Ectodermal cell (in vitro differentiated cells): Measurements from ENCODE around the gene POLRMT.
A peak's percentile ranks its signal among the peaks of the same experiment; 100 is the strongest.

Experiments used
- H3K27ac ChIP-seq: 2 replicates; pipeline ENCODE4 v1.7.0; 2013; ENCODE audit warnings: mild to moderate bottlenecking, low read depth, low read length; ENCODE audit not compliant: insufficient read depth, poor library complexity, severe bottlenecking
- H3K27me3 ChIP-seq: 2 replicates; pipeline ENCODE4 v1.7.0; 2013; ENCODE audit warnings: mild to moderate bottlenecking, low read length; ENCODE audit not compliant: insufficient read depth, control insufficient read depth, poor library complexity, severe bottlenecking
- H3K36me3 ChIP-seq: one replicate; pipeline ENCODE4 v1.7.0; 2013; ENCODE audit warnings: low read length; ENCODE audit not compliant: control insufficient read depth, insufficient read depth
- H3K4me1 ChIP-seq: one replicate; pipeline ENCODE4 v1.7.0; 2013; ENCODE audit warnings: low read length; ENCODE audit not compliant: control insufficient read depth, insufficient read depth
- H3K4me3 ChIP-seq: 2 replicates; pipeline ENCODE4 v1.7.0; 2013; ENCODE audit warnings: low read depth, low read length, control low read depth; ENCODE audit not compliant: insufficient read depth
- H3K9me3 ChIP-seq: 2 replicates; pipeline ENCODE4 v1.7.0; 2013; ENCODE audit warnings: mild to moderate bottlenecking, low read length, moderate library complexity; ENCODE audit not compliant: control insufficient read depth
- WGBS, 2 experiments: methylation state at CpG; one replicate each; pipeline ENCODE4 v1.1.7; 2013; ENCODE audit warnings: missing lambda C conversion rate in 2 of 2; 5-methylcytosine and 5-hydroxymethylcytosine counted together

The POLRMT gene

DNA sequence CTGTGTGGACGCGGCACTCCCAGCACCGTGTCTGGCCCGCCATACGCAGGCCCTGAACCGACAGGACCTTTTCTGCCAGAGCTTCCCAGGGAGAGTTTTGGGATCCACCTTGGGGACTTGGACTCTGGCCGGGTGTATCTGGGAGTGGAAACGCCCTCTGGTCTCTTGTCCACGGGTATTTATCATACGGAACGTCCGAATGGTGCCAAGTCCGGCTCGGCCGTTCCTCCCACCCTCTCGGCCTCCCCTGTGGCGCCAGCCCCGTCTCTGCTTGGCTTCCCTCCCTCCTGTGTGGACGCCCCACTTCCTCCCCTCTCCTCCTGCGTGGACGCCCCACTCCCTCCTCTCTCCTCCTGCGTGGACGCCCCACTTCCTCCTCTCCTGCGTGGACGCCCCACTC is 31.5 kb downstream of the POLRMT start:
- Histone ChIP-seq H3K27ac (no peak overlapping the region), H3K4me3 (no peak overlapping the region), H3K36me3 (no peaks in the 10 kb centered on the region), H3K9me3 (no peaks in the 10 kb centered on the region), H3K4me1 (no peaks in the 10 kb centered on the region), H3K27me3 (no peaks in the 10 kb centered on the region)
- 90 to 91% methylated on average over 25 of the region's 25 CpGs for WGBS, 2 experiments

DNA sequence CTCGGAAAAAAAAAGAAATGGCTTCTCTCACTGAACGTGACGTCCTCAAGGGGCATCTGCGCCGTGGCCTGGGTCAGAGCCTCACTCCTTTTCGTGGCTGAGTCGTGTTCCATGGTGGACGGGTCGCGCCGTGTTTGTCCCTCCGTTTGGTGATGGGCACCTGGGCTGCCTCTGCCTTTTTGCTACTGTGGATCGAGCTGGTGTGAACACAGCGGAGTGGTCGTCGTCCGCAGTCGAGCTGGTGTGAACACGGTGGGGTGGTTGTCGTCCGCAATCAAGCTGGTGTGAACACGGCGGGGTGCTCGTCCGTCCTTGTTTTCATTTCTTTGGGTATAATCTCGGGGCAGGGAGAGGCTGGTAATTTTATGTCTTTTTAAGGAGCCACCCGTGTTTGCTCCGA is 32.0 kb downstream of the POLRMT start:
- no peaks in the 10 kb centered on the region for H3K9me3 ChIP-seq
- no peak overlapping the region for H3K27ac ChIP-seq
- H3K27me3 ChIP-seq, result no peaks in the 10 kb centered on the region
- no peaks in the 10 kb centered on the region for H3K36me3 ChIP-seq
- 89 to 93% methylated on average over 28 of the region's 28 CpGs for WGBS, 2 experiments
- no peak overlapping the region for H3K4me3 ChIP-seq
- H3K4me1 ChIP-seq, result no peaks in the 10 kb centered on the region

DNA sequence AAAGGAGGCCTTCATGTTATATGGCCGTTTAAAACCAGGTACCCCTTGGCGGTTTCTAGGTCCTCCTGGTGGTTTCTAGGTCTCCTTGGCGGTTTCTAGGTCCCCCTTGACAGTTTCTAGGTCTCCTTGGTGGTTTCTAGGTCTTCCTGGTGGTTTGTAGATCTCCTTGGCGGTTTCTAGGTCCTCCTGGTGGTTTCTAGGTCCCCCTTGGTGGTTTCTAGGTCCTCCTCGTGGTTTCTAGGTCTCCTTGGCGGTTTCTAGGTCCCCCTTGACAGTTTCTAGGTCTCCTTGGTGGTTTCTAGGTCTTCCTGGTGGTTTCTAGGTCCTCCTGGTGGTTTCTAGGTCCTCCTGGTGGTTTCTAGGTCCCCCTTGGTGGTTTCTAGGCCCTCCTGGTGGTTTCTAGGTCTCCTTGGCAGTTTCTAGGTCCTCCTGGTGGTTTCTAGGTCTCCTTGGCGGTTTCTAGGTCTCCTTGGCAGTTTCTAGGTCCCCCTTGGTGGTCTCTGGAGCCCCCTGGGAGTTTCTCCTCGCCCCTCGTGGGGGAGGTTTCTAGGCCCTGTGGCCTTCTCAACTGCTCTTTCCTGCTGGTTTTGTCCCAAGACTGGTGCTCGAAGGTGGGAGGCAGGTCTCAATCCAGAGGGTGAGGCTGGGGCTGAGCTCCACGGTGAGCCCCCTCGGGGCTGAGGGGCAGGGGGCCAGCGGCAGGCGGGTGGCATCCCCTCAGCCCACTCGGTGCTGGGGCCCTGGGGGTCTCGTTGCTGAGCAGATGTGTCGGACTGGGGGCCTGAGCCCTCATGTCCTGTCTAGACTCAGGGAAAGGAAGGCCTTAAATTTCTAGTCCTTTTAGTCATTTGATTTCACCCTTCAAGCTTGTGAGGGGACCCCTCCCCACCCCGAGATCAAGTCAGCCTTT is 35.7 kb downstream of the POLRMT start:
- H3K27ac ChIP-seq, result no peak overlapping the region
- H3K36me3 ChIP-seq, result no peaks in the 10 kb centered on the region
- WGBS, 2 experiments, result 88 to 89% methylated on average over 18 of the region's 18 CpGs
- no peak overlapping the region for H3K4me3 ChIP-seq
- peaks cover 21% of the 10 kb centered on the region for H3K27me3 ChIP-seq
- no peaks in the 10 kb centered on the region for H3K4me1 ChIP-seq
- H3K9me3 ChIP-seq, result no peaks in the 10 kb centered on the region

DNA sequence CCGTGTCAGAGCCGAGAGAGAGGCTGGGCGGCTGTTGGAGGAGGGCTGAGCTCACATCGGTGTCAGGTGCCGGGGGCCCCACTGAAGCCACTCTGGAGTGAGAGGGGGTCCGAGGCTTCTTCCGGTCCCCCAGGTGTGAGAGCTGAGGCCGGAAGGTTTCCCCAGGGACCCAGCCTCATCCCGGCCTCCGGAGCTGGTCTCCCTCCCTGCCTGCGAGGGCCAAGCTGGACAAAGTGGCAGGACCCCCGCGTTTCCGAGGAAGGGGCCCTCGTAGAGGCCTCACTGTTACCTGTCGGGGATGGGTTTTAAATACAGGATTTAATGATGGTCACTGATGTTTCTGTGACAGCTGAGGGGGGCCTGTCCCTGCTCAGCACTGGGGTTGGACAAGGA is 37.1 kb downstream of the POLRMT start:
- no peak overlapping the region for H3K27ac ChIP-seq
- no peaks in the 10 kb centered on the region for H3K9me3 ChIP-seq
- no peaks in the 10 kb centered on the region for H3K4me1 ChIP-seq
- H3K4me3 ChIP-seq, result no peak overlapping the region
- 91 to 92% methylated on average over 16 of the region's 16 CpGs for WGBS, 2 experiments
- H3K36me3 ChIP-seq, result no peaks in the 10 kb centered on the region
- H3K27me3 ChIP-seq, result peaks cover 35% of the 10 kb centered on the region

DNA sequence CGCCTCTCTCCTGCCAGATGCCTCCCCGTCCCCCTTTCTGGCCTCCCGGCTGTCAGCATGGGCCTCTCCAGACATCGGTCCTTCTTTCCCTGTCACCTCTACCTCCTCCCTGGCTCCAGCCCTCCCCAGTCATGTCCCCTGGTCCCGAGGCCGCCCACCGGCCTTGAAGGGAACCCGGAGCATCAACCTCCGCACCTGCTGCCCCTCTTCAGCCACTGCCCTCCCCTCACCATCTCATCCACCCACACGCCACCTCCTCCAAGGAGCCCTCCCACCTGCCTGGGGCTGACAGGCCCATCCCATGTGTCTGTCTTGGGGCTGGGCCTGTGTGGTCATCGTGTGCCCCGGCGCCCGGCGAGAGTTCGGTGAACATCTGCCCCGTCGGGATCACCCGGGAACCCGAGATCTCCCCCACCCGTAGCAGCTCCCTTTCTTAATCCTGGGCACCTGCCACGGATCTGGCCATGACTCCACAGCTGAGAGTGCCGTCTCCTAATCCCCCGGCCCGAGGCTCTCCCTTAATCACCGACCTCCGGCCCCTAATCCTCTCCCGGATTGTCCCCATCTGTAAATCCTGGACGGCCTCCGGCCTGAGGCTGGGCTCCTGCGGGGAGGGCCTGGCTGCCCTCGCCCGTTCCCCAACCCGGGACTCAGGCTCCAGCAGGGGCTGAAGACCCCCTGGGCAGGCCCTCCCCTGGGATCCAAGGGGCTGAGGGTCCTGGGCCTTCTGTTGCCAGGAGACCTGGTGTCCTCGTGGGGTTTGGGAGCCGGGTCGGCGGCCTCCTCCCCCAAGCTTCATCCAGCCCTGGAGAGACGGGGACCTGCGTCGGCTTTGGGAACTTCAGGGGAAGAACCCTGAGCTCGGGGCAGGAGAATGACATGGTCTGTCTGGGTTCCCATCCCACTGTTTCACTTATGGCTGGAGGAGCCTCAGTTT is 37.7 kb downstream of the POLRMT start:
- Histone ChIP-seq H3K9me3 (no peaks in the 10 kb centered on the region), H3K27me3 (peaks cover 42% of the 10 kb centered on the region), H3K36me3 (no peaks in the 10 kb centered on the region), H3K4me1 (no peaks in the 10 kb centered on the region), H3K4me3 (no peak overlapping the region), H3K27ac (peak overlapping the region; percentile 16)
- WGBS, 2 experiments, result 74 to 80% methylated on average over 42 of the region's 42 CpGs

DNA sequence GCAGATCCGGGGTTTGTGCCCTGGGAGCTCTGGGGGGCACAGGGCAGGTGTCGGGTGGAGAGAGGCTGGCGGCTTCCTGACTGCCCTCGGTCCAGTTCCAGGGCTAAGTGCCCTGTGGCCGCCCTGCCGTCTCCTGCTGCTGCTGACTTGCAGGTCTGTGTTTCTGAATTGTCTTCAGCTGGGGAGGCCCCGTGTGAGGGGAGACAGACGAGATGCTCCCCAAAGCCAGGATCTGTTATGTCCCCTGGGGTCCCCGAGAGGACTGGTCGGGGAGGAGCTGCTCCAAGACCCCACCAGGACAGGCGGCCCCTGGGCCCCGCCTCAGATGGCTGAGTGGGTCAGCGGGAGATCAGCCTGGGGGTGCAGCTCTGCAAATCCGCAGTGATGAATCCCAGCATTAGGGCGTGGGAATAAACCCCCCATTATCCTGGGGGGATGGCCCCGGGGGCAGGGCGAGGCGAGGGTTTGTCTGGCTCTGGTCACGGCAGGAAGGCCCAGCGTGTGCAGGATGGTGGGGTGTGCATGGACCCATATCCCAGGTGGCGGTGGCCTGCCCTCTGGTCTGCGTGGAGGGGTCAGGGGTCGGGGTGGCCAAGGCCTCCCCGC is 39.0 kb downstream of the POLRMT start:
- peaks cover 49% of the 10 kb centered on the region for H3K27me3 ChIP-seq
- no peak overlapping the region for H3K4me3 ChIP-seq
- no peaks in the 10 kb centered on the region for H3K36me3 ChIP-seq
- no peaks in the 10 kb centered on the region for H3K4me1 ChIP-seq
- H3K9me3 ChIP-seq, result no peaks in the 10 kb centered on the region
- no peak overlapping the region for H3K27ac ChIP-seq
- WGBS, 2 experiments, result 89% methylated on average over 24 of the region's 24 CpGs

DNA sequence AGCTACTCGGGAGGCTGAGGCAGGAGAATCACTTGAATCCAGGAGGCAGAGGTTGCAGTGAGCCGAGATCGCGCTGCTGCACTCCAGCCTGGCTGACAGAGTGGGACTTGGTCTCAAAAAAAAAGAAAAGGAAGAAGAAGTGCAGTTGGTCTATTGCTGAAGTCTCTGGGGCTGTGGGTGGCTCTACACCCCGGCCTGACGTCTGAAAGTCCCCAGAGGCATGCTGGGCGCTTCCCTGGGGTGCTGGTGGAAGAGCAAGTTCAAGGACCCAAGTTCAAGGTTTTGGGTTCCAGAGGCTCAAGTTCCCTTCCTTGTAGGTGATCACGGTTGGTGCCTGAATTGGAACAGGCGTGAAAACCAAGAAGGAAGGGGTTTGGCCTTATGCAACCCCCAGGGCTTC is 39.8 kb downstream of the POLRMT start:
- Histone ChIP-seq H3K27me3 (peaks cover 57% of the 10 kb centered on the region), H3K9me3 (no peaks in the 10 kb centered on the region), H3K36me3 (no peaks in the 10 kb centered on the region), H3K27ac (no peak overlapping the region), H3K4me1 (no peaks in the 10 kb centered on the region), H3K4me3 (no peak overlapping the region)
- WGBS, 2 experiments, result 83 to 84% methylated on average over 9 of the region's 9 CpGs

DNA sequence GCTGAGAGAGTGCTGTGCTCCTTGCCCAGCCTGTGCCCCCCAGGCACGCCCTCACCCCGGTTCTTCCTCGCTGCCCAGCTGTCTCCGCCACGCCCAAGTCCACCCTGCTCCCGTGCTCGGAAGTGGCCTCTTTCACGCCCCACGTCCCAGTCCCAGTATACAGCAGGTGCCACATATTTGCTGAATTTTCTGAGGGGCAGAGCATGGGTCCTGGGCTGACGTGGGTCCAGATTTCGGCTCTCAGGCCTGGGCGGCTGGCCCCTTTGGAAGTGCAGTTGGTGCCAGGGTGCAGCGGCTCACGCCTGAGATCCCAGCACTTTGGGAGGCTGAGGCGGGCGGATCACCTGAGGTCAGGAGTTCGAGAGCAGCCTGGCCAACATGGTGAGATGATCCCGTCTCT is 40.3 kb downstream of the POLRMT start:
- peaks cover 62% of the 10 kb centered on the region for H3K27me3 ChIP-seq

DNA sequence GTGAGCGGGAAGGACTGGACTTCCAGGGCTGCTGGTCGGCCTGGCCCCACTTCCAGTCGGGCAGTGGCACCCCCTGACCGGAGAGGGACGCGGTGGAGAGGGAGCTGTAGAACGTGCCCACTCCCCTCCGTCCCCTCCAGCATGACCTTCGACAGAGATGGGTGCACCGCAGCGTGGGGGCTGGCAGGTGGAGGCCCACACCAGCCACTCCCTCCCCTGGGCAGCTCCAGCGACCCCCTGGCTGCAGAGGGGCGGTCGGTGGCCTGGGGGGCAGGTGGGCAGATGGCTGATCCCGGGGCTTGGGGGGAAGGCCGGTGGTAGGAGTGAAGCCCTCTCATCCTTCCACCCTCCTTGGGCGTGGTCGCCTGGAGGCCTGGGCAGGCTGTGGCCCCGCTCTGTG is 41.2 kb downstream of the POLRMT start:
- Histone ChIP-seq H3K4me3 (no peak overlapping the region), H3K4me1 (no peaks in the 10 kb centered on the region), H3K36me3 (no peaks in the 10 kb centered on the region), H3K27me3 (peaks cover 67% of the 10 kb centered on the region), H3K9me3 (no peaks in the 10 kb centered on the region), H3K27ac (no peak overlapping the region)
- WGBS, 2 experiments, result 86 to 88% methylated on average over 19 of the region's 19 CpGs

More for the DNA sequence above, 40.3 kb downstream of the POLRMT start:
- Histone ChIP-seq H3K4me1 (no peaks in the 10 kb centered on the region), H3K27ac (no peak overlapping the region), H3K4me3 (no peak overlapping the region), H3K9me3 (no peaks in the 10 kb centered on the region), H3K36me3 (no peaks in the 10 kb centered on the region)
- WGBS, 2 experiments, result 88 to 92% methylated on average over 18 of the region's 18 CpGs
